Measurements from ENCODE around the gene PTPRD. TPM values are rescaled to one million over a fixed set of nuclear protein-coding genes. Genes with fewer than 3 reads are reported as not detected.

PTPRD gene
- total RNA-seq, 1 experiment from 2014 or later = 69.6 TPM

- ChIA-PET POLR2A (no interaction called here), CTCF (no interaction called here)
- no peak for TF ChIP-seq CREM (CRISPR knock-in tag; IDR thresholded peaks at IDR 0.05)
- TF ChIP-seq FOXP4 (CRISPR knock-in tag; IDR thresholded peaks at IDR 0.05) = no peak
- TF ChIP-seq ETV6 (CRISPR knock-in tag; IDR thresholded peaks at IDR 0.05) = no peak
- TF ChIP-seq, protein P1, sequence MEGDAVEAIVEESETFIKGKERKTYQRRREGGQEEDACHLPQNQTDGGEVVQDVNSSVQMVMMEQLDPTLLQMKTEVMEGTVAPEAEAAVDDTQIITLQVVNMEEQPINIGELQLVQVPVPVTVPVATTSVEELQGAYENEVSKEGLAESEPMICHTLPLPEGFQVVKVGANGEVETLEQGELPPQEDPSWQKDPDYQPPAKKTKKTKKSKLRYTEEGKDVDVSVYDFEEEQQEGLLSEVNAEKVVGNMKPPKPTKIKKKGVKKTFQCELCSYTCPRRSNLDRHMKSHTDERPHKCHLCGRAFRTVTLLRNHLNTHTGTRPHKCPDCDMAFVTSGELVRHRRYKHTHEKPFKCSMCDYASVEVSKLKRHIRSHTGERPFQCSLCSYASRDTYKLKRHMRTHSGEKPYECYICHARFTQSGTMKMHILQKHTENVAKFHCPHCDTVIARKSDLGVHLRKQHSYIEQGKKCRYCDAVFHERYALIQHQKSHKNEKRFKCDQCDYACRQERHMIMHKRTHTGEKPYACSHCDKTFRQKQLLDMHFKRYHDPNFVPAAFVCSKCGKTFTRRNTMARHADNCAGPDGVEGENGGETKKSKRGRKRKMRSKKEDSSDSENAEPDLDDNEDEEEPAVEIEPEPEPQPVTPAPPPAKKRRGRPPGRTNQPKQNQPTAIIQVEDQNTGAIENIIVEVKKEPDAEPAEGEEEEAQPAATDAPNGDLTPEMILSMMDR (IDR thresholded peaks at IDR 0.05) = no peak
- TF ChIP-seq RORB (CRISPR knock-in tag; IDR thresholded peaks at IDR 0.05) = no peak
- no peak for TF ChIP-seq TEAD4 (CRISPR knock-in tag; IDR thresholded peaks at IDR 0.05)
- Mint-ChIP-seq H3K27ac (no peak overlapping the region), H3K27me3 (ENCODE audit: low read depth) (no peaks in the 10 kb centered on the region), H3K9me3 (no peaks in the 10 kb centered on the region), H3K4me1 (peaks cover 22% of the 10 kb centered on the region), H3K4me3 (no peak overlapping the region), H3K36me3 (no peaks in the 10 kb centered on the region)
- DNase-seq (ENCODE audit: low spot score) (no peak), ATAC-seq (no peak)
Measured at GRCh38 chr9:8429157-8429556, 2183.6 kb downstream of the PTPRD start.

DNA sequence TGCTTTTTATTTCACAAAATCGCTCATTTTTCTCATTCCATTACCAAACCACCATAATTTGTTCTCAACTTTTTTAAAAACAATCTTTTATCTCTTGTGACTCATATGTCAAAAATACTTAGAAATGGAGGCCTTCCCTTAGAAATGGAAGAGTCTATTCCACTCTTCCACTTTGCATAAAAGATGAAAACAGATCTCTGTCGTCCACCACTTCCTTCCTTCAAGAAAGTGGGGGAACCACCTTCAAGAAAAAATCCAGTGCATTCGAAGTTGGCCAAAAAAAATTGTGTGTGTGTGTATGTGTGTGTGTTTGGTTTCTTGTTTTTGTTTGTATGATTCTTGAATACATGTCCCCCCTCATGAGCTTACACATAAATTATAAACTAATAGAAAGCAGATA, 2184.4 kb downstream of the PTPRD start:
- Mint-ChIP-seq H3K27ac (no peak overlapping the region), H3K9me3 (no peaks in the 10 kb centered on the region), H3K36me3 (no peaks in the 10 kb centered on the region), H3K27me3 (ENCODE audit: low read depth) (no peaks in the 10 kb centered on the region), H3K4me3 (no peak overlapping the region), H3K4me1 (peaks cover 22% of the 10 kb centered on the region)
- no peak for DNase-seq (ENCODE audit: low spot score)
- no peak for ATAC-seq
- CTCF ChIA-PET = no interaction called here
- POLR2A ChIA-PET = no interaction called here
- TF ChIP-seq CBFB (CRISPR knock-in tag; IDR thresholded peaks at IDR 0.05; ENCODE audit: low read depth) = no peak
- TF ChIP-seq, protein P2, sequence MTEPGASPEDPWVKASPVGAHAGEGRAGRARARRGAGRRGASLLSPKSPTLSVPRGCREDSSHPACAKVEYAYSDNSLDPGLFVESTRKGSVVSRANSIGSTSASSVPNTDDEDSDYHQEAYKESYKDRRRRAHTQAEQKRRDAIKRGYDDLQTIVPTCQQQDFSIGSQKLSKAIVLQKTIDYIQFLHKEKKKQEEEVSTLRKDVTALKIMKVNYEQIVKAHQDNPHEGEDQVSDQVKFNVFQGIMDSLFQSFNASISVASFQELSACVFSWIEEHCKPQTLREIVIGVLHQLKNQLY (CRISPR knock-in tag; IDR thresholded peaks at IDR 0.05) = no peak
- no peak for TF ChIP-seq NFATC4 (CRISPR knock-in tag; IDR thresholded peaks at IDR 0.05)
- no peak for TF ChIP-seq HMGA2 (CRISPR knock-in tag; IDR thresholded peaks at IDR 0.05)
- no peak for TF ChIP-seq ZNF138 (CRISPR knock-in tag; conservative IDR thresholded peaks at IDR 0.05)
- TF ChIP-seq TCF7 (CRISPR knock-in tag; IDR thresholded peaks at IDR 0.05; ENCODE audit: low read depth) = no peak
- TF ChIP-seq MXD4 (CRISPR knock-in tag; IDR thresholded peaks at IDR 0.05; ENCODE audit: borderline replicate concordance) = no peak
- no peak for TF ChIP-seq ZBTB43 (CRISPR knock-in tag; IDR thresholded peaks at IDR 0.05)
- no peak for TF ChIP-seq RORB (CRISPR knock-in tag; IDR thresholded peaks at IDR 0.05)
- no peak for TF ChIP-seq SMAD4 (CRISPR knock-in tag; IDR thresholded peaks at IDR 0.05)
- no peak for TF ChIP-seq STAT6 (CRISPR knock-in tag; conservative IDR thresholded peaks at IDR 0.05; ENCODE audit: low read depth)
- no peak for TF ChIP-seq NFYB (CRISPR knock-in tag; conservative IDR thresholded peaks at IDR 0.05; ENCODE audit: low read depth)
- TF ChIP-seq ZSCAN18 (CRISPR knock-in tag; IDR thresholded peaks at IDR 0.05) = no peak
- no peak for TF ChIP-seq ETV6 (CRISPR knock-in tag; IDR thresholded peaks at IDR 0.05)
- no peak for TF ChIP-seq SP1 (CRISPR knock-in tag; conservative IDR thresholded peaks at IDR 0.05)
- TF ChIP-seq CREB1 (CRISPR knock-in tag; IDR thresholded peaks at IDR 0.05) = no peak
- no peak for TF ChIP-seq ZNF317 (CRISPR knock-in tag; IDR thresholded peaks at IDR 0.05; ENCODE audit: borderline replicate concordance, low read depth)
- TF ChIP-seq E2F4 (CRISPR knock-in tag; IDR thresholded peaks at IDR 0.05; ENCODE audit: borderline replicate concordance, low read depth) = no peak
